HG03066 (cell line): Measurements from ENCODE around the gene RRAS.

Experiments used
- ATAC-seq: cut with Tn5 transposase; IDR thresholded peaks from one replicate; pipeline ENCODE4 v1.9.1; 2021; ENCODE audit warnings: low read depth; ENCODE audit not compliant: unreplicated experiment

The RRAS gene

GRCh38 chr19:49640113-49640898 is at the start of gene RRAS:
TSS of gene RRAS (minus strand) at chr19:49640143. CDS start at chr19:49640098, 45 bp downstream.
- ATAC-seq: peak; percentile 64

DNA sequence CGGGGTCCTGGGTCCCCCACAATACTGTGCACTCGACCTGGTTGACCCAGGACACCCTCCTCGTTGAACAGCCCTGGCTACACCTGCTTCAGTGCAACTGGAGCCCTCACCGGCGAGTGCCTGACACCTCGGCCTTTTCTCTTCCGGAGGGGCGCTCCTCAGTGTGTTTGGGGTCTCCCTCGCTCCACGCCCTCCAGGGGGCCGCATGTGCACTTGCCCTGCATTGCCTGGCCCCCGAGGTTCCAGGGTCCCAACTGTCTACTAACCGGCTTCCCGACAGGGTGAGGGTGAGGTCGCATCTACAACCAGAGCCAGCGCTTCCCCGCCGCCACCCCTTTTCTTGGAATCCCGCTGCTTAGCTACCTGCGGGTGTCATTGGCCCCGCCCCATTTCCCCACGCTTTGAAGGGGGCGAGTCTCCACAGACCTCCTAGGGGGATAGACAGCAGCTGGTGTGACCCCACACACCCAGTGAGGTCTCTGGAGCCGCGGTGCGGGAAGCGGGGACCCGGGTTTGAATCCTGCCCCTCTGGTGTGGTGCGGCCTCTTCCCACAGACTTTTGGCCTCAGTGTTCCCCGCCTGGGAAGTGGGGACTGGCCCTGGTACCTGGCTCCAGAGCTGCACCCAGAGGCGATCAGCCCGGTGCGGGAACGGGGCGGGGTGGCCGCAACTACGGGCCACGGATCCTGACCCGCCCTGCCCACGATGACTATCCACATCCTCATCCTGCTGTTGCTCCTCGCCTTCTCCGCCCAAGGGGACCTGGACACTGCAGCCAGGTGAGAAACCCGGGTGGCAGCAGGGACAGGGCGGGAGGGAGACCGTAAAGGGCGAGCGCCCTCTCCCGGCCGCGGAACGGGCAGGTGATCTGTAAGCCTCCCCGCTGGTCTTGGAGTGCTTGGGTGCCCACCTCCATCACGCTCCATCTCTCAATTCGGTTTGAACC is 49.5 kb upstream of the RRAS start, which contains the start of gene ADM5:
ADM5 (plus strand) TSS at position 462 of the 946 bp plus-strand sequence; CDS start at position 706, 244 bp downstream.
- no peak for ATAC-seq

DNA sequence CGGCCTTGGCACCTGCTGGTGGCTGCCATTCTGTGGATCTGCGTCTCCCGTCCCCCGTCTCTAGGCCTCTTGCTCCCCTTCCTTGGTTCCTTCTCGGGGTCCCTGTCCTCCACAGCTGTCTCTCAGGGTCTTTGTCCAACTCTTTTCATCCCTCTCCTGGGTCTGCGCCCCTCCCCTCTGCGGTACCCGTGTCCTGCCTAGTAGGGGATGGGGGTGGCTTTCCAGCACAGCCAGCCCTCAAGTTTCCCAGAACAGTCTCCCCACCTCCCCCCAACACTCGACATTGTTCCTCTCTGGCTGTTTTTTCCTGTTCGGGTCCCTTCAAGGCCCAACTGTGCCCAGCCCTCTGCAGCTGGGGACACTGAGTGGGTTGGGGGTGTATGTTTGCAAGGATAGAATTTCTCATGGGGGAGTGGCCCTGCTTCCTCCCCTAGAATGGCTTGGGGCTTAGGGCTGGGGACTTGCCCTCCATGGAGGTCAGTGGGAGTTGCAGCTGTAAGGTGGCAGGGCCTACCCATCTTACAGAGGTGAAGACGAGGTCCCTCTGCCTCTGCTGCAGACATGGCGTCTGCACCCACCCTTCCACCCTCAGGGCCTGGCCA is 48.7 kb upstream of the RRAS start:
- ATAC-seq: no peak

DNA sequence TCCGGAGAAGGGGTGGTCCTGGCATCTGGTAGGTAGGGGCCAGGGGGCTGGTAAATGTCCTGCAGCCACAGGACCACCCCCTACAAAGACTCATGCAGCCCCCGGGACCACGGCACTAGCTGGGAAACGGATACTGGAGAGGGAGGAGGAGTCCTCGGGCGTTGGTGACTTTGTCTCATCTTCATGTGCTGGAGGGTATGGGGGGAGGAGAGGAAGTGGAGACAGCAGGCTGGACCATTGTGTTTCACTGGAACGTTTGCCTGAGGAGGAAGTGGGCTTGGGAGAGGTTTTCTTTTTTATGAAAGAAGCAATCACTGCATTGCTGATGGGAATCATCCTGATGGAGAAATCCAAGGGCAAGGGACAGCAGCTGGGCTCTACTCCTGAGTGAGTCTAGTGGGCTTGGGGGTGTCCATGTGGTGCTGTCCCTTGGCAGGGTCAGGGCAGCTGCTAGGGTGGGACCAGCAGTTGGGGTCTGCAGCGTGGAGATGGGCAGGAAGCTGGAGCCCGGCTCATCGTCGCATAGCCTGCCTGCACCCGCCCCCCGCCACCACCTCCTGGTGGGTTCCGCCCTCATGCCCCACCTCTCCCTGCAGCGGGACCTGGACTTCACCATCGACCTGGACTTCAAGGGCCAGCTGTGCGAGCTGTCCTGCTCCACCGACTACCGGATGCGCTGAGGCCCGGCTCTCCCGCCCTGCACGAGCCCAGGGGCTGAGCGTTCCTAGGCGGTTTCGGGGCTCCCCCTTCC is 47.8 kb upstream of the RRAS start:
- no peak for ATAC-seq

DNA sequence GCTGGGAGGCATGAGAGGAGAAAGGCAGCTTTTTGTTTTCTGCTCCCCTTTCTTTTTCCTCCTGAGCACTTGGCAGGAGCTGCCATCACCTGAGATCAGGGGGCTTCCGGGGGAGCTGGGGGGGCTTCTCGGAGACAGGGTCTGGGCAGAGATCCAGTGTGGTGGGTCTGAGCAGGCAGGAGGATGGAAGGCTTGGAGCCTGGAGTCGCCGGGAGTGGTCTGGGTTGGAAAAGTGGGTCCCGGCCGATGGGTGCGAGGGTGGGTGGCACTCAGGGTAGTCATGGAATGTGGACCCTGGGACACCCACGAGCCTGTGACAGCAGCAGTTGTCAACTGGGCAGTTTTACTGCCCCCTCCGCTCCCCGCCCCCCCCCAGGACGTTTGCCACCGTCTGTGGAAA is 47.2 kb upstream of the RRAS start:
- no peak for ATAC-seq

- ATAC-seq: no peak
Measured at GRCh38 chr19:49686503-49687088, 46.7 kb upstream of the RRAS start.

GRCh38 chr19:49685845-49686332 is 45.9 kb upstream of the RRAS start:
- ATAC-seq: no peak

DNA sequence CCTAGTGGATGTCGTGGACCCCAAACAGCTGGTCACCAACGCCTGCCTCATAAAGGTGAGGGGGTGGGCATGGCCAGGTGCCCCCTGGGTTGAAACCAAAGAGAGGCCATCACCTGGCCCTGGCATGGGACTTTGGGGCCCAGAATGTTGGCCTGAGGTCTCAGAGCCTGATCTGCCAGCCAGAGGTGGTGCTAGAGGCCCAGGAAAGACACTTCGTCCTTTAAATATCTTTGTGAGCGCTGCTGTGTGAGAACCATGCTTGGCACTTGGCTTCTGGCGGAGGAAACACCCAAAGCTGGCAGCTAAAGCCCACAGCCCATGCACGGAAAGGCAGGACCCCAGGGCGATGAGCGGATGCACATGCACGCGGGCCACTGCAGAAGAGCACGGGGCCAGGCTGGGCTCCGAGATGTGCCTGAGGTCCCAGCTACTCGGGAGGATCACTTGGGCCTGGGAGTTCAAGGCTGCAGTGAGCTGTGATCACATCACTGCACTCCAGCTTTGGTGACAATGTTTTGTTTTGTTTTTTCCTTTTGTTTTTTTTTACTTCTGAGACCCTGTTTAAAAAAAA is 45.1 kb upstream of the RRAS start:
- no peak for ATAC-seq

DNA sequence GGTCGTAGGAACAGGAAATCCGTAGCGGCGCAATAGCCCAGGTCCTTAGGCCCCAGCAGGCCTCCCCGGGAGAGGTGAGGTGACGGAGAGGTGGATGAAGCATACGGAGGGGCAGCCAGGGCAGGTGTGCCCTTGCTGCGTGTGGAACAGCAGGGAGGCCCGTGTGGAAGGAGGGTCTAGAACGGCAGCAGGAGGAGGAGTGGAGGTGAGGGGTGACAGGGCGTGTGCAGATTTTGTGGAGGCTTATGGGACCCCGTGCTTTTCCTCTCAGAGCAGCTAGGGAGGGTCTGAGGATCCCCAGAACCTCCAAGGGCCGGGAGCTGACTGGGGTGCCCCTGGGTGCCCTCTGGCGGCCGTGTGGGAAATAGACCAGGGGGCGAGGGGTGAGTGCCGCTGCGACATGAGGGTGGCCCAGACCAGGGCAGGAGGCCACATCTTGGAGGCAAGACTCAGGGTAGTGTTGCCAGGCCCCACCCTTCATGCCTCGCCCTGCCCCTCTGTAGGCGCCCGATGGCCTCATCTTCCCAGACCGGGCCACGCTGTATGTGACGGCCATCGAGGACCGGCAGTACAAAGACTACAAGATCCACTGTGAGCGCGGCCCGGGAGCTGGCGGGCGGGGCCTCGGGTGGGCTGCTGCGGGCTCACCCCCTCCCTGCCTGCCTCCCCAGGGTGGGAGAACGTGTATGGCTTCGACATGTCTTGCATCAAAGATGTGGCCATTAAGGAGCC is 44.5 kb upstream of the RRAS start:
- no peak for ATAC-seq

DNA sequence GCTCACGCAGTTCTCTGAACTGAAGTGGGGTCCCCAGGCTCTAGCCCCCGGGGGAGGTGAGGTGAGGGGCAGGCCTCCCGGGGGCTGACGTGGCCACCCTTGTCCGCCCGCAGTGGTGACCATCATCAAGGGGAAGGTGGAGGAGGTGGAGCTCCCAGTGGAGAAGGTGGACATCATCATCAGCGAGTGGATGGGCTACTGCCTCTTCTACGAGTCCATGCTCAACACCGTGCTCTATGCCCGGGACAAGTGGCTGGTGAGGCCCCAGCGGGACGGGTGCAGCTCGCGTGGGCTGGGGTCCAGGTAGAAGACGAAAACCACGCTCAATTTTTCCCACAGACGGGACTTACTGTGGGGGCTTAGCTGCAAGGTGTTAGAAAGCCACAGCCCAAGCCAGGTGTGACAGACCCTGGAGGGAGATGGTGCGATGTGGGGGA is 43.9 kb upstream of the RRAS start:
- ATAC-seq: no peak

DNA sequence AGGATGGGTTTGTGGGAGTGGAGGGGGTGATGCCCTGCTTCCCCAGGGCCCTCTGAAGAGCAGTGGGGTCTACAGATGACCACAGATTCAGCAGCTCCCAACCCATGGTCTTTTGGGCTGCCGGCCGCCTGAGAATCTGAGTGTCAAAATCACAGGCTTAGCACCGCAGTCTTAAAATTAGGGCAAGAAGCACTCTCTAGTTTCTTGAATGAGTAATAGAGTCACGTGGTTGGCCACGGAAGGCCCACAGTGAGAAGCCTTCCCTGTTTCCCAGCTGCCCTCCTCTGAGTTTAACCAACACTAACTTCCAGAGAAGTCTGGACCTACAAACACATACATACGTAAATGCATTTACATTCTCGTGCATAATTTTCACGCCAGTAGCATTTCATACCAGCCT is 42.3 kb upstream of the RRAS start:
- no peak for ATAC-seq

- no peak for ATAC-seq
Measured at GRCh38 chr19:49681830-49682229, 41.9 kb upstream of the RRAS start.

GRCh38 chr19:49680421-49681351 is 40.7 kb upstream of the RRAS start:
- no peak for ATAC-seq

DNA sequence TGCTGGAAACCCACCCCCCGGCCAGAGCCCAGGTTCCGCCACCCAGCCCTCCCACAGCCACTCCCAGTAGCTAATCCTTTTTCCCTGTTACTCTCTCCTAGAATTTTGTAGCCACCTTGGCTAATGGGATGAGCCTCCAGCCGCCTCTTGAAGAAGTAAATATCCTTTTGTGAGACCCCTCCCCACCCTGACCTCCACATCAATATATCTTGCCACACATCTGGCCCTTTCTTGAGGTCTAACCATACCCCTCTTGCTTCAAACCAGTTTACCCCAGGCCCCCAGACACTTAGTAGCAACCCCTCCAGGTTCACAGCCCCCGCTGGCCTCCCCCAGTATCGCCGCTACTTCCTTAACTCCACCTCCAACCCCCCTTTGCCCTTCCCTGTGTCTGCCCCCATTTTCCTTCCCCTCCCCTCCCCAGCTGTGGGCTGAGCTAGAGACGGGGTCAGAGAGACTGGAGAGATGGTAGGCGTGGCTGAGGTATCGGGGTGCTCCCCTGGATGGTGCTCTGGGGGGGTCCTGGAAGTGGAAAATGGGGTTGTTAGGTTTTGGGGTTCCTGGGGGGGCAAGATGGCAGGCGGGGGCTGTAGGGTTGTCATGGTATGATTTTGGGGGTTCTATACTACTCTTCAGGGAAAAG is 39.9 kb upstream of the RRAS start:
- no peak for ATAC-seq

- ATAC-seq: no peak
Measured at GRCh38 chr19:49678985-49679770, 39.2 kb upstream of the RRAS start.

GRCh38 chr19:49677901-49678674 is 38.1 kb upstream of the RRAS start:
- no peak for ATAC-seq
